Liver (tissue), 9 donors: ENCODE data around the gene YY1. TPM values are rescaled to one million over a fixed set of nuclear protein-coding genes. Genes with fewer than 3 reads are reported as not detected.

Experiments
- DNase-seq: peaks from one replicate; pipeline ENCODE4 v3.0.0-alpha.2; 2017; ENCODE audit warnings: low spot score
- H3K27ac ChIP-seq, 2 donors: one replicate each; pipeline ENCODE4 v1.7.0; 2013; ENCODE audit warnings: inconsistent platforms in 2 of 2, low read length in 2 of 2, control low read depth in 1 of 2, low read depth in 1 of 2, mild to moderate bottlenecking in 1 of 2
- H3K27me3 ChIP-seq, 4 donors: one replicate each; pipeline versions ENCODE4 v1.6.1 to v1.7.0; 2013; ENCODE audit warnings: low read length in 3 of 4, inconsistent platforms in 1 of 4, mild to moderate bottlenecking in 1 of 4, moderate library complexity in 1 of 4; ENCODE audit not compliant: control insufficient read depth in 4 of 4, insufficient read depth in 4 of 4
- H3K36me3 ChIP-seq, 4 donors: one replicate each; pipeline versions ENCODE4 v1.6.1 to v1.7.0; 2013; ENCODE audit warnings: low read length in 3 of 4, mild to moderate bottlenecking in 3 of 4, low read depth in 1 of 4, moderate library complexity in 1 of 4; ENCODE audit not compliant: control insufficient read depth in 4 of 4, insufficient read depth in 3 of 4
- H3K4me1 ChIP-seq, 4 donors: one replicate each; pipeline versions ENCODE4 v1.6.1 to v1.7.0; 2013; ENCODE audit warnings: low read length in 3 of 4, mild to moderate bottlenecking in 3 of 4, moderate library complexity in 1 of 4; ENCODE audit not compliant: control insufficient read depth in 4 of 4, insufficient read depth in 4 of 4
- H3K4me3 ChIP-seq, 3 donors: one replicate each; pipeline versions ENCODE4 v1.6.1 to v1.7.0; 2013; ENCODE audit warnings: low read length in 3 of 3, control low read depth in 1 of 3, low read depth in 1 of 3, mild to moderate bottlenecking in 1 of 3
- H3K9ac ChIP-seq, 2 donors: one replicate each; pipeline ENCODE4 v1.7.0; 2013; ENCODE audit warnings: low read length in 2 of 2, mild to moderate bottlenecking in 2 of 2, moderate library complexity in 2 of 2, control low read depth in 1 of 2, low read depth in 1 of 2
- H3K9me3 ChIP-seq, 4 donors: one replicate each; pipeline versions ENCODE4 v1.6.1 to v1.7.0; 2013; ENCODE audit warnings: low read length in 3 of 4; ENCODE audit not compliant: control insufficient read depth in 4 of 4
- EGR1 ChIP-seq, 2 donors: IDR thresholded peaks; 2 replicates each; pipeline ENCODE4 v1.6.1; 2016 to 2018; ENCODE audit warnings: antibody characterized with exemption in 2 of 2, low read depth in 2 of 2
- JUND ChIP-seq, 2 donors: IDR thresholded peaks; 2 replicates each; pipeline ENCODE4 v1.6.1; 2016; ENCODE audit warnings: antibody characterized with exemption in 2 of 2
- RAD21 ChIP-seq, 2 donors: IDR thresholded peaks; 2 replicates each; pipeline ENCODE4 v1.6.1; 2016; ENCODE audit warnings: antibody characterized with exemption in 2 of 2, mild to moderate bottlenecking in 2 of 2
- RXRA ChIP-seq, 2 donors: IDR thresholded peaks; 2 replicates each; pipeline ENCODE4 v1.6.1; 2017 to 2018; ENCODE audit warnings: antibody characterized with exemption in 2 of 2, mild to moderate bottlenecking in 1 of 2
- TAF1 ChIP-seq: conservative IDR thresholded peaks from 2 replicates; pipeline ENCODE4 v1.6.1; 2016; ENCODE audit warnings: antibody characterized with exemption, mild to moderate bottlenecking
- YY1 ChIP-seq: IDR thresholded peaks from 2 replicates; pipeline ENCODE4 v1.6.1; 2016; ENCODE audit warnings: antibody characterized with exemption, mild to moderate bottlenecking
- WGBS: extraction: QIAGEN DNeasy Blood & Tissue Kit; methylation state at CpG from one replicate; pipeline ENCODE4 v1.1.7; 2013; 5-methylcytosine and 5-hydroxymethylcytosine counted together
- polyA plus RNA-seq, 2 donors: library from polyadenylated mRNA; stranded (reverse) in 1 of 2; unstranded in 1 of 2; fragments of 200-250 nt in 1 of 2; fragments of >200 nt in 1 of 2; fragmentation: Nextera tagmentation in 1 of 2; extraction: Ambion mirVana in 1 of 2; gene quantifications; one replicate each; pipeline versions ENCODE4 v1.2.1 to v1.2.3, GENCODE V29; 2013 to 2015
- total RNA-seq, 2 donors: library from RNA; depleted of rRNA; stranded (reverse); fragments of >200 nt; gene quantifications; one replicate each; pipeline ENCODE4 v1.2.3, GENCODE V29; 2014
- TF ChIP-seq, protein P1 (sequence below): fragments of 150-350 bp; IDR thresholded peaks from 2 replicates; pipeline ENCODE4 v1.5.1; 2017; ENCODE audit warnings: improper control_type of control experiment, low read depth, low read length; ENCODE audit not compliant: missing input control
- TF ChIP-seq, protein P2 (sequence below): IDR thresholded peaks from 2 replicates; pipeline ENCODE4 v1.6.1; 2016; ENCODE audit warnings: antibody characterized with exemption
- TF ChIP-seq, protein P3 (sequence below): IDR thresholded peaks from 2 replicates; pipeline ENCODE4 v1.6.1; 2016; ENCODE audit warnings: antibody characterized with exemption
- TF ChIP-seq, protein P4 (sequence below): IDR thresholded peaks from 2 replicates; pipeline ENCODE4 v1.6.1; 2016; ENCODE audit warnings: antibody characterized with exemption, mild to moderate bottlenecking
- donor health status: healthy.
- donor health status: healthy.
- donor health status: healthy.
- donor health status: healthy.
- donor health status: healthy.

YY1 gene
- total and polyA plus RNA-seq, 4 donors, result 15.8 to 37.4 (median 28.8) TPM

DNA sequence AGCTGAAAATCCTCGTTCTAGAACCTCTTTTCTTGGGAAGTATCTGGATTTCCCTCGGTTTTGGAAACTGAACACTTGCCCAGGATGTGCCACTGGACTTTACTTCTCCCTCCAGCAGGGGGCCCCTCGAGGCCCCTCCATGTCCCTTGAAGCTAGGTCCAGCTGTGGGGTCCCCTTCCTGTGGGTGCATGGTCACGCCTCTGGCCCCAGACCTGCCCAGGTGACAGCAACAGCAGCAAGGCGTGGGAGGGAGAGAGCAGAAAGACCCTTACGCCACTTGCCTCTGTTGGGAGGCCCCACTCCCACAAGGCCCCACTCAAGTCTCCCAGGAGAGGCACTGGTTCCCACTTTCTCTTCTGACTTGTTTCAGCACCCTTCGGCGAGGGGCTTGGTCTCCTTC is 64.2 kb downstream of the YY1 start:
- no peak for TF ChIP-seq TAF1
- no peak for TF ChIP-seq YY1
- TF ChIP-seq, protein P1, sequence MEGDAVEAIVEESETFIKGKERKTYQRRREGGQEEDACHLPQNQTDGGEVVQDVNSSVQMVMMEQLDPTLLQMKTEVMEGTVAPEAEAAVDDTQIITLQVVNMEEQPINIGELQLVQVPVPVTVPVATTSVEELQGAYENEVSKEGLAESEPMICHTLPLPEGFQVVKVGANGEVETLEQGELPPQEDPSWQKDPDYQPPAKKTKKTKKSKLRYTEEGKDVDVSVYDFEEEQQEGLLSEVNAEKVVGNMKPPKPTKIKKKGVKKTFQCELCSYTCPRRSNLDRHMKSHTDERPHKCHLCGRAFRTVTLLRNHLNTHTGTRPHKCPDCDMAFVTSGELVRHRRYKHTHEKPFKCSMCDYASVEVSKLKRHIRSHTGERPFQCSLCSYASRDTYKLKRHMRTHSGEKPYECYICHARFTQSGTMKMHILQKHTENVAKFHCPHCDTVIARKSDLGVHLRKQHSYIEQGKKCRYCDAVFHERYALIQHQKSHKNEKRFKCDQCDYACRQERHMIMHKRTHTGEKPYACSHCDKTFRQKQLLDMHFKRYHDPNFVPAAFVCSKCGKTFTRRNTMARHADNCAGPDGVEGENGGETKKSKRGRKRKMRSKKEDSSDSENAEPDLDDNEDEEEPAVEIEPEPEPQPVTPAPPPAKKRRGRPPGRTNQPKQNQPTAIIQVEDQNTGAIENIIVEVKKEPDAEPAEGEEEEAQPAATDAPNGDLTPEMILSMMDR, result peak; percentile 46
- TF ChIP-seq, protein P2, sequence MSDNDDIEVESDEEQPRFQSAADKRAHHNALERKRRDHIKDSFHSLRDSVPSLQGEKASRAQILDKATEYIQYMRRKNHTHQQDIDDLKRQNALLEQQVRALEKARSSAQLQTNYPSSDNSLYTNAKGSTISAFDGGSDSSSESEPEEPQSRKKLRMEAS, result no peak
- no peak for TF ChIP-seq JUND (IDR thresholded peaks at IDR 0.05)
- TF ChIP-seq EGR1 (IDR thresholded peaks at IDR 0.05; ENCODE audit: low read depth in 2 of 2), result no peak
- peak; percentile 65 to 71 for TF ChIP-seq RAD21 (IDR thresholded peaks at IDR 0.05)
- WGBS, result 67% methylated on average over 8 of the region's 8 CpGs
- H3K9me3 ChIP-seq, result no peaks in the 10 kb centered on the region
- no peaks in the 10 kb centered on the region for H3K36me3 ChIP-seq
- H3K9ac ChIP-seq, result no peak overlapping the region
- H3K27me3 ChIP-seq, result no peaks in the 10 kb centered on the region
- no peak for DNase-seq
- peaks cover 5 to 26% (median 20%) of the 10 kb centered on the region in 4 donors for H3K4me1 ChIP-seq
- no peak overlapping the region for H3K4me3 ChIP-seq
- H3K27ac ChIP-seq, result no peak overlapping the region

DNA sequence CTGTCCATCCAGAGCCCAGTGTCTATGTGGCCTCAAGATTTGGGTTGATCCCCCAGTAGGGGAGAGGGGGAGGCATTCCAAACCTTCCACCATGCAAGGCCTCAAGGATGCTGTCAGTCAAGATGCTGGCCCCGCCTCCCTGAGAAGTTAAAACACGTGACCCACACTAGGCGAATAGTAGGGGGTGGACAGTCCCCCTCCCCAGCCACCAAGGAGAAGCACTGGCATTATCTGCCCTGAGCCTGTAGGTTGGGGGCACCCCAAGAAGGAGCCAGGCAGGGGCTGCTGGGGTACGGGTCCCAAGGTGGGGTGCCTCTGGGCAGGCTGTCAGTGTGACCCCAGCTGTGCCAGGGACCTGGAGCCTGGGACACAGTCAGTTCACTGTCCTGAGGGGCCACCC is 65.0 kb downstream of the YY1 start:
- peaks cover 5 to 33% (median 26%) of the 10 kb centered on the region in 4 donors for H3K4me1 ChIP-seq
- no peak overlapping the region for H3K9ac ChIP-seq
- no peak overlapping the region for H3K4me3 ChIP-seq
- H3K27me3 ChIP-seq, result no peaks in the 10 kb centered on the region
- H3K36me3 ChIP-seq, result no peaks in the 10 kb centered on the region
- WGBS, result 79% methylated on average over 4 of the region's 4 CpGs
- TF ChIP-seq, protein P3, sequence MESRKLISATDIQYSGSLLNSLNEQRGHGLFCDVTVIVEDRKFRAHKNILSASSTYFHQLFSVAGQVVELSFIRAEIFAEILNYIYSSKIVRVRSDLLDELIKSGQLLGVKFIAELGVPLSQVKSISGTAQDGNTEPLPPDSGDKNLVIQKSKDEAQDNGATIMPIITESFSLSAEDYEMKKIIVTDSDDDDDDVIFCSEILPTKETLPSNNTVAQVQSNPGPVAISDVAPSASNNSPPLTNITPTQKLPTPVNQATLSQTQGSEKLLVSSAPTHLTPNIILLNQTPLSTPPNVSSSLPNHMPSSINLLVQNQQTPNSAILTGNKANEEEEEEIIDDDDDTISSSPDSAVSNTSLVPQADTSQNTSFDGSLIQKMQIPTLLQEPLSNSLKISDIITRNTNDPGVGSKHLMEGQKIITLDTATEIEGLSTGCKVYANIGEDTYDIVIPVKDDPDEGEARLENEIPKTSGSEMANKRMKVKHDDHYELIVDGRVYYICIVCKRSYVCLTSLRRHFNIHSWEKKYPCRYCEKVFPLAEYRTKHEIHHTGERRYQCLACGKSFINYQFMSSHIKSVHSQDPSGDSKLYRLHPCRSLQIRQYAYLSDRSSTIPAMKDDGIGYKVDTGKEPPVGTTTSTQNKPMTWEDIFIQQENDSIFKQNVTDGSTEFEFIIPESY, result no peak
- TF ChIP-seq, protein P4, sequence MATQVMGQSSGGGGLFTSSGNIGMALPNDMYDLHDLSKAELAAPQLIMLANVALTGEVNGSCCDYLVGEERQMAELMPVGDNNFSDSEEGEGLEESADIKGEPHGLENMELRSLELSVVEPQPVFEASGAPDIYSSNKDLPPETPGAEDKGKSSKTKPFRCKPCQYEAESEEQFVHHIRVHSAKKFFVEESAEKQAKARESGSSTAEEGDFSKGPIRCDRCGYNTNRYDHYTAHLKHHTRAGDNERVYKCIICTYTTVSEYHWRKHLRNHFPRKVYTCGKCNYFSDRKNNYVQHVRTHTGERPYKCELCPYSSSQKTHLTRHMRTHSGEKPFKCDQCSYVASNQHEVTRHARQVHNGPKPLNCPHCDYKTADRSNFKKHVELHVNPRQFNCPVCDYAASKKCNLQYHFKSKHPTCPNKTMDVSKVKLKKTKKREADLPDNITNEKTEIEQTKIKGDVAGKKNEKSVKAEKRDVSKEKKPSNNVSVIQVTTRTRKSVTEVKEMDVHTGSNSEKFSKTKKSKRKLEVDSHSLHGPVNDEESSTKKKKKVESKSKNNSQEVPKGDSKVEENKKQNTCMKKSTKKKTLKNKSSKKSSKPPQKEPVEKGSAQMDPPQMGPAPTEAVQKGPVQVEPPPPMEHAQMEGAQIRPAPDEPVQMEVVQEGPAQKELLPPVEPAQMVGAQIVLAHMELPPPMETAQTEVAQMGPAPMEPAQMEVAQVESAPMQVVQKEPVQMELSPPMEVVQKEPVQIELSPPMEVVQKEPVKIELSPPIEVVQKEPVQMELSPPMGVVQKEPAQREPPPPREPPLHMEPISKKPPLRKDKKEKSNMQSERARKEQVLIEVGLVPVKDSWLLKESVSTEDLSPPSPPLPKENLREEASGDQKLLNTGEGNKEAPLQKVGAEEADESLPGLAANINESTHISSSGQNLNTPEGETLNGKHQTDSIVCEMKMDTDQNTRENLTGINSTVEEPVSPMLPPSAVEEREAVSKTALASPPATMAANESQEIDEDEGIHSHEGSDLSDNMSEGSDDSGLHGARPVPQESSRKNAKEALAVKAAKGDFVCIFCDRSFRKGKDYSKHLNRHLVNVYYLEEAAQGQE, result no peak
- TF ChIP-seq YY1 (no peak), RXRA (IDR thresholded peaks at IDR 0.05) (no peak), TAF1 (no peak)
- H3K27ac ChIP-seq, result no peak overlapping the region
- no peak for DNase-seq
- no peaks in the 10 kb centered on the region for H3K9me3 ChIP-seq
